Heart left ventricle (tissue), 13 donors: ENCODE results near the gene ALG10.
"Not testable (repeated sequence)": the region's sequence is repeated elsewhere in the genome, so short reads cannot be mapped to it uniquely, and the experiment has no call there.

Source experiments
- CTCF ChIP-seq, 12 donors: fragments of 200-600 bp; sonication (generic) in 4 of 12; IDR thresholded peaks; one replicate each; pipeline versions ENCODE4 v1.5.0 to v1.8.0; 2018 to 2022; ENCODE audit warnings: antibody characterized with exemption in 12 of 12, mild to moderate bottlenecking in 5 of 12
- POLR2A ChIP-seq, 2 donors: fragments of 450-650 bp; IDR thresholded peaks; one replicate each; pipeline ENCODE4 v1.6.1; 2017; ENCODE audit warnings: antibody characterized with exemption in 2 of 2, mild to moderate bottlenecking in 2 of 2, moderate library complexity in 2 of 2
- donor health status: ischemic (EF 13 %, LVEDD 7.1; RV severe dilation, severe dysfunction).
- donor health status: DM: no; HTN: yes; CAD: no.
- donor health status: DM: no; HTN: no; CAD: no.
- donor health status: ischemic (EF 25% LVEDD 6.9; RV normal size, moderate dysfunction).
- donor health status: ischemic (EF 25% LVEDD 5.7; RV mildly dilated, moderate dysfunction).
- donor health status: ischemic (EF 35%, LVEDD 5.7; RV mildly dilated, moderate dysfunction).
- donor health status: nonischemic (EF 11% LVEDD 7.7; RV severe dilation, severe dysfunction).
- donor health status: DM: yes; HTN: yes; CAD: no.
- donor health status: PGD.
- donor health status: ischemic (EF 29% LVEDD 5.4; RV normal size, mild dysfunction).
- donor health status: nonischemic (EF 23%, LVEDD 6.1; RV moderate dilation, normal function).

GRCh38 chr12:33972884-33973283 is 49.4 kb upstream of the ALG10 start:
- TF ChIP-seq CTCF, POLR2A (IDR thresholded peaks at IDR 0.05): not testable (repeated sequence)
